ENCODE measurements around the gene YY1AP1. TPM values are rescaled to one million over a fixed set of nuclear protein-coding genes. Genes with fewer than 3 reads are reported as not detected.
"Not testable (repeated sequence)": the region's sequence is repeated elsewhere in the genome, so short reads cannot be mapped to it uniquely, and the experiment has no call there.

YY1AP1 gene
- total RNA-seq, 1 experiment from 2014 or later: 38.3 TPM

DNA sequence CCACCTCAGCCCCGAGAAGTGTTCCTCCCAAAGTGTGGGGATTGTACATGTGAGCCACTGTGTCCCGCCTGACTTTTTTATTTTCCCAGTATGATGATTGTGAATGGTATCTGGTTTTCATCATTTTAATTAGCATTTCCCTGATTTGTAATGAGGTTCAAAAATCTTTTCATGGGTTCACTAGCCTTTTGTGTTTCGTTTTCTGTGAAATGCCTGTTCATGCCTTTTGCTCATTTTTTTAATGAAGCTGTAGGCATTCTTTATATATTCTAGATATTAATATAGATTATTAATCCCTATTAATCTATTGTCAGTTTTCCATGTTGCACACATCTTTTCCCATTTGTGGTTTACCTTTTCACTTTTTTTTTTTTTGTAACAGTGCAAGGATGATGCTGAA is 20.8 kb upstream of the YY1AP1 start:
- Histone ChIP-seq H3F3A (ENCODE audit: insufficient read depth, low read depth) (peaks cover 11% of the 10 kb centered on the region; the same call in 1 of the 2 replicates), H3K9me3 (ENCODE audit: insufficient read depth, low read depth) (no peaks in the 10 kb centered on the region), H3K4me2 (no peak overlapping the region), H3K27ac (no peak overlapping the region), H4K20me1 (ENCODE audit: insufficient read depth) (peaks cover 20% of the 10 kb centered on the region), H2AFZ (no peak overlapping the region), H3K4me3 (no peak overlapping the region), H3K4me1 (replicated peaks; ENCODE audit: insufficient read depth) (no peaks in the 10 kb centered on the region), H3K27me3 (ENCODE audit: insufficient read depth, low read depth) (no peaks in the 10 kb centered on the region), H3K79me2 (ENCODE audit: low read depth) (peaks cover 47% of the 10 kb centered on the region), H3K36me3 (ENCODE audit: low read depth) (no peaks in the 10 kb centered on the region), H3K9me2 (ENCODE audit: insufficient read depth) (no peaks in the 10 kb centered on the region)
- intact Hi-C loops (cut with micrococcal nuclease; ENCODE audit: unreplicated experiment): no loop called here
- TF ChIP-seq, protein P1, sequence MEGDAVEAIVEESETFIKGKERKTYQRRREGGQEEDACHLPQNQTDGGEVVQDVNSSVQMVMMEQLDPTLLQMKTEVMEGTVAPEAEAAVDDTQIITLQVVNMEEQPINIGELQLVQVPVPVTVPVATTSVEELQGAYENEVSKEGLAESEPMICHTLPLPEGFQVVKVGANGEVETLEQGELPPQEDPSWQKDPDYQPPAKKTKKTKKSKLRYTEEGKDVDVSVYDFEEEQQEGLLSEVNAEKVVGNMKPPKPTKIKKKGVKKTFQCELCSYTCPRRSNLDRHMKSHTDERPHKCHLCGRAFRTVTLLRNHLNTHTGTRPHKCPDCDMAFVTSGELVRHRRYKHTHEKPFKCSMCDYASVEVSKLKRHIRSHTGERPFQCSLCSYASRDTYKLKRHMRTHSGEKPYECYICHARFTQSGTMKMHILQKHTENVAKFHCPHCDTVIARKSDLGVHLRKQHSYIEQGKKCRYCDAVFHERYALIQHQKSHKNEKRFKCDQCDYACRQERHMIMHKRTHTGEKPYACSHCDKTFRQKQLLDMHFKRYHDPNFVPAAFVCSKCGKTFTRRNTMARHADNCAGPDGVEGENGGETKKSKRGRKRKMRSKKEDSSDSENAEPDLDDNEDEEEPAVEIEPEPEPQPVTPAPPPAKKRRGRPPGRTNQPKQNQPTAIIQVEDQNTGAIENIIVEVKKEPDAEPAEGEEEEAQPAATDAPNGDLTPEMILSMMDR (conservative IDR thresholded peaks at IDR 0.05): no peak
- TF ChIP-seq EZH2 (IDR thresholded peaks at IDR 0.05; ENCODE audit: low read depth): no peak
- BruUV-seq (replicated peaks): no TSS peak
- ChIA-PET CTCF (no interaction called here), POLR2A (ENCODE audit: unreplicated experiment) (no interaction called here)
- no peak for DNase-seq

DNA sequence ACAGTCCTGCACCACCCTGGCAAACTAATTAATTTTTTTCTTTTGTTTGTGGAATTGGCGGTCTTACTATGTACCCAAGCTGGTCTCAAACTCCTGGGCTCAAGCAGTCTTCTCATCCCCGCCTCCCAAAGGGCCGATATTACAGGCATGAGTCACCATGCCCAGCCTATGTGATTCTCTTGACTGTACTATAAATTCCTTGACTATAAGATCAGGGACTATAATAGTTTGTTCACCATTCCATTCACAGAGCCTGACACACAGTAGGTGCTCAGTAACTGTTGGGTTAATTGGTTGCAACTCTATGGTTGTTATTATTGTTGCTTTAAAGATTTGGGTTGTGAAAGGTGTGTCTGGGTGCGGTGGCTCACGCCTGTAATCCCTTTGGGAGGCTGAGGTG is 17.6 kb upstream of the YY1AP1 start:
- Histone ChIP-seq H3K79me2 (ENCODE audit: low read depth) (peaks cover 65% of the 10 kb centered on the region), H3K27ac (no peak overlapping the region), H3K36me3 (ENCODE audit: low read depth) (no peaks in the 10 kb centered on the region), H3K4me2 (no peak overlapping the region), H3K9me2 (ENCODE audit: insufficient read depth) (no peaks in the 10 kb centered on the region), H3K9me3 (ENCODE audit: insufficient read depth, low read depth) (no peaks in the 10 kb centered on the region), H3K27me3 (ENCODE audit: insufficient read depth, low read depth) (no peaks in the 10 kb centered on the region), H3F3A (ENCODE audit: insufficient read depth, low read depth) (peaks cover 11% of the 10 kb centered on the region; the same call in 1 of the 2 replicates), H3K4me1 (replicated peaks; ENCODE audit: insufficient read depth) (no peaks in the 10 kb centered on the region), H2AFZ (no peak overlapping the region), H4K20me1 (ENCODE audit: insufficient read depth) (peaks cover 16% of the 10 kb centered on the region), H3K4me3 (no peak overlapping the region)
- no peak for DNase-seq
- no TSS peak for BruUV-seq (replicated peaks)
- ChIA-PET POLR2A (ENCODE audit: unreplicated experiment) (interaction anchor here (0.6 kb wide), 2 partner anchors 20 to 38 kb away, joined by 3 to 4 read pairs; no protein-coding TSS in a partner anchor), CTCF (no interaction called here)
- TF ChIP-seq EZH2 (IDR thresholded peaks at IDR 0.05; ENCODE audit: low read depth): no peak
- TF ChIP-seq, protein P1 (conservative IDR thresholded peaks at IDR 0.05): no peak
- intact Hi-C loops (cut with micrococcal nuclease; ENCODE audit: unreplicated experiment): no loop called here

DNA sequence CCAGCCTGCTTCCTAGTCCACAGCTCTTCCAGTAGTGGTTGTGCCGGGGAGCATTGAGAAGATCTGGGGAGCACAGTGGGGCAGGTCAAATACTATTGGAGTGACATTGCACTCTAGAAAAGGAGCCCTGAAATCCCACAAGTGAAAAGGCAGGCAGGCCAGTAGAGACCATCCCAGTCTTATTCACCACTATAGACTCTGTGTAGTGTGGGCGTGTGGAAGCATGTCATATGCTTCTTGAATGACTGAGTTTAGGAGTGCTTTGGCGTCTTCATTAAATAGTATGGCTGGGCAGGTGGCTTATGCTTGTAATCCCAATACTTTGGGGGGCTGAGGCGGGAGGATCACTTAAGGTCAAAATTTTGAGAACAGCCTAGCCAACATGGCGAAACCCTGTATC is 15.8 kb upstream of the YY1AP1 start:
- not testable (repeated sequence) for H3K36me3 ChIP-seq (ENCODE audit: low read depth); H3K9me3 ChIP-seq (ENCODE audit: insufficient read depth, low read depth)
- CTCF ChIA-PET: interaction anchor here (0.5 kb wide), 1 partner anchor 64 kb away, joined by 4 read pairs; no protein-coding TSS in a partner anchor

DNA sequence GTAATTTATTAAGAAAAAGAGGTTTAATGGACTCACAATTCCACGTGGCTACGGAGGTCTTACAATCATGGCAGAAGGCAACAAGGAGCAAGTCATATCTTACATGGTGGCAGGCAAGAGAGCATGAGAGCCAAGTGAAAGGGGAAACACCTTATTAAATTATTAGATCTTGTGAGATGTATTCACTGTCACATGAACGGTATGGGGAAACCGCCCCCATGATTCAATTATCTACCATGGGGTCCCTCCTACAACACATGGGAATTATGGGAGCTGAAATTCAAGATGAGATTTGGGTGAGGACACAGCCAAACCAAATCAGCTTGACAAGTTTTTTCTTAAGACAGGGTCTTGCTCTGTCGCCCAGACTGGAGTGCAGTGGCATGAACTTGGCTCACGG is 14.6 kb upstream of the YY1AP1 start:
- Histone ChIP-seq H3K27ac (no peak overlapping the region), H2AFZ (no peak overlapping the region), H3F3A (ENCODE audit: insufficient read depth, low read depth) (peaks cover 14% of the 10 kb centered on the region), H3K9me3 (ENCODE audit: insufficient read depth, low read depth) (no peaks in the 10 kb centered on the region), H4K20me1 (ENCODE audit: insufficient read depth) (peaks cover 32% of the 10 kb centered on the region), H3K4me2 (no peak overlapping the region), H3K4me3 (no peak overlapping the region), H3K79me2 (ENCODE audit: low read depth) (peaks cover 71% of the 10 kb centered on the region), H3K36me3 (ENCODE audit: low read depth) (no peaks in the 10 kb centered on the region), H3K27me3 (ENCODE audit: insufficient read depth, low read depth) (no peaks in the 10 kb centered on the region), H3K9me2 (ENCODE audit: insufficient read depth) (no peaks in the 10 kb centered on the region), H3K4me1 (replicated peaks; ENCODE audit: insufficient read depth) (no peaks in the 10 kb centered on the region)
- CTCF ChIA-PET: no interaction called here
- no peak for TF ChIP-seq EZH2 (IDR thresholded peaks at IDR 0.05; ENCODE audit: low read depth)
- TF ChIP-seq, protein P1 (conservative IDR thresholded peaks at IDR 0.05): no peak
- POLR2A ChIA-PET (ENCODE audit: unreplicated experiment): no interaction called here
- no peak for DNase-seq
- BruUV-seq (replicated peaks): no TSS peak
- intact Hi-C loops (cut with micrococcal nuclease; ENCODE audit: unreplicated experiment): no loop called here

More for the DNA sequence above, 15.8 kb upstream of the YY1AP1 start:
- peaks cover 70% of the 10 kb centered on the region for H3K79me2 ChIP-seq (ENCODE audit: low read depth)
- H3K4me3 ChIP-seq; BruUV-seq (replicated peaks); DNase-seq; POLR2A ChIA-PET (ENCODE audit: unreplicated experiment); H2AFZ ChIP-seq; intact Hi-C loops (cut with micrococcal nuclease; ENCODE audit: unreplicated experiment); H3K27me3 ChIP-seq (ENCODE audit: insufficient read depth, low read depth); H3K9me2 ChIP-seq (ENCODE audit: insufficient read depth); H3K27ac ChIP-seq; H3K4me1 ChIP-seq (replicated peaks; ENCODE audit: insufficient read depth); H3K4me2 ChIP-seq: not testable (repeated sequence)
- H4K20me1 ChIP-seq (ENCODE audit: insufficient read depth): peaks cover 25% of the 10 kb centered on the region
- H3F3A ChIP-seq (ENCODE audit: insufficient read depth, low read depth): peaks cover 14% of the 10 kb centered on the region

DNA sequence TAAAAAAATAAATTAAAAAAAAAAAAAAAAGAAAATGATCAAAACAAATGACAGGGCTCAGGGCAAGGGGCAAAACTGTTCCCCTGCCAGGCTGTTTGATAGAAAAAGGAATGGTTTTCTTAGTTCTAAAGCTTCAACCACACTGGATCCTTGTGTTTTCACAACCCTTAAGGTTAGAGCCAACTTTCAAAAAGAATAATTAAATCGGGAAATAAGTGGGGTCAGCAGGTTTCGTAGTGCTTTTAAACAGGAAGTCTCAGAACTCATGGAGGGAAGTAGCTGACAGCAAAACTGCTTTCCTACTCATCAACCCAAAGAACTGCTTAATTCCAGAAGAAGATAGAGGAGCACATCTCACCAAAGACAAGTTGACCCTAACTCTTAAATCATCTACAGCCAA is 13.1 kb upstream of the YY1AP1 start:
- BruUV-seq (replicated peaks); DNase-seq; H3K9me2 ChIP-seq (ENCODE audit: insufficient read depth); POLR2A ChIA-PET (ENCODE audit: unreplicated experiment); H3K4me2 ChIP-seq; H3K27me3 ChIP-seq (ENCODE audit: insufficient read depth, low read depth); H3K4me1 ChIP-seq (replicated peaks; ENCODE audit: insufficient read depth); intact Hi-C loops (cut with micrococcal nuclease; ENCODE audit: unreplicated experiment); H3K27ac ChIP-seq; H3K4me3 ChIP-seq; CTCF ChIA-PET; H2AFZ ChIP-seq; H3K9me3 ChIP-seq (ENCODE audit: insufficient read depth, low read depth); H3K36me3 ChIP-seq (ENCODE audit: low read depth): not testable (repeated sequence)
- peaks cover 23% of the 10 kb centered on the region; the same call in 1 of the 2 replicates for H3F3A ChIP-seq (ENCODE audit: insufficient read depth, low read depth)
- H4K20me1 ChIP-seq (ENCODE audit: insufficient read depth): peaks cover 28% of the 10 kb centered on the region
- H3K79me2 ChIP-seq (ENCODE audit: low read depth): peaks cover 75% of the 10 kb centered on the region

Data from PC-9 (cell line).